ENCODE data around the gene UNK.

Gene UNK

GRCh38 chr17:75842411-75842810, 57.8 kb downstream of the UNK start:
- H3K4me1 ChIP-seq (ENCODE audit: control insufficient read depth in 2 of 2, insufficient read depth in 2 of 2, low read length in 2 of 2), result peaks cover 18 to 34% of the 10 kb centered on the region in 2 donors
- H3K27ac ChIP-seq (ENCODE audit: low read depth in 2 of 2, low read length in 2 of 2), result no peak overlapping the region
- peaks cover 12 to 14% of the 10 kb centered on the region in 2 donors for H3K36me3 ChIP-seq (ENCODE audit: control insufficient read depth in 2 of 2, insufficient read depth in 2 of 2, low read length in 2 of 2)
- H3K9ac ChIP-seq (ENCODE audit: low read depth in 1 of 2, low read length in 2 of 2), result no peak overlapping the region
- no peaks in the 10 kb centered on the region for H3K27me3 ChIP-seq (ENCODE audit: control insufficient read depth in 2 of 2, insufficient read depth in 2 of 2, low read length in 2 of 2)
- no peaks in the 10 kb centered on the region for H3K9me3 ChIP-seq (ENCODE audit: control insufficient read depth in 2 of 2, low read length in 2 of 2)
- H3K4me3 ChIP-seq (ENCODE audit: low read length in 2 of 2), result no peak overlapping the region

GRCh38 chr17:75842963-75843576, 58.5 kb downstream of the UNK start:
- Histone ChIP-seq H3K4me1 (ENCODE audit: control insufficient read depth in 2 of 2, insufficient read depth in 2 of 2, low read length in 2 of 2) (peaks cover 18 to 35% of the 10 kb centered on the region in 2 donors), H3K4me3 (ENCODE audit: low read length in 2 of 2) (peak overlapping the region; percentile 4 to 68), H3K9me3 (ENCODE audit: control insufficient read depth in 2 of 2, low read length in 2 of 2) (no peaks in the 10 kb centered on the region), H3K27ac (ENCODE audit: low read depth in 2 of 2, low read length in 2 of 2) (peak overlapping the region; percentile 86 to 87), H3K36me3 (ENCODE audit: control insufficient read depth in 2 of 2, insufficient read depth in 2 of 2, low read length in 2 of 2) (peaks cover 17 to 20% of the 10 kb centered on the region in 2 donors), H3K9ac (ENCODE audit: low read depth in 1 of 2, low read length in 2 of 2) (peak overlapping the region; percentile 56 to 65), H3K27me3 (ENCODE audit: control insufficient read depth in 2 of 2, insufficient read depth in 2 of 2, low read length in 2 of 2) (no peaks in the 10 kb centered on the region)

- H3K36me3 ChIP-seq (ENCODE audit: control insufficient read depth in 2 of 2, insufficient read depth in 2 of 2, low read length in 2 of 2), result peaks cover 22 to 25% of the 10 kb centered on the region in 2 donors
- H3K9ac ChIP-seq (ENCODE audit: low read depth in 1 of 2, low read length in 2 of 2), result peak within 1 kb of the TSS; percentile 75 to 76
- no peaks in the 10 kb centered on the region for H3K9me3 ChIP-seq (ENCODE audit: control insufficient read depth in 2 of 2, low read length in 2 of 2)
- peaks cover 18 to 35% of the 10 kb centered on the region in 2 donors for H3K4me1 ChIP-seq (ENCODE audit: control insufficient read depth in 2 of 2, insufficient read depth in 2 of 2, low read length in 2 of 2)
- peak within 1 kb of the TSS; percentile 58 to 68 for H3K4me3 ChIP-seq (ENCODE audit: low read length in 2 of 2)
- H3K27me3 ChIP-seq (ENCODE audit: control insufficient read depth in 2 of 2, insufficient read depth in 2 of 2, low read length in 2 of 2), result no peaks in the 10 kb centered on the region
- peak within 1 kb of the TSS; percentile 86 to 87 for H3K27ac ChIP-seq (ENCODE audit: low read depth in 2 of 2, low read length in 2 of 2)
Measured at GRCh38 chr17:75843577-75844529, 59.2 kb downstream of the UNK start, which contains the start of gene UNC13D. TSS of gene UNC13D (minus strand) at chr17:75844404. CDS start at chr17:75844337, 67 bp downstream.

GRCh38 chr17:75844530-75845057, 60.0 kb downstream of the UNK start:
- Histone ChIP-seq H3K9ac (ENCODE audit: low read depth in 1 of 2, low read length in 2 of 2) (peak overlapping the region; percentile 75 to 76), H3K4me3 (ENCODE audit: low read length in 2 of 2) (peak overlapping the region; percentile 58 to 68), H3K36me3 (ENCODE audit: control insufficient read depth in 2 of 2, insufficient read depth in 2 of 2, low read length in 2 of 2) (peaks cover 29 to 33% of the 10 kb centered on the region in 2 donors), H3K4me1 (ENCODE audit: control insufficient read depth in 2 of 2, insufficient read depth in 2 of 2, low read length in 2 of 2) (peaks cover 18 to 35% of the 10 kb centered on the region in 2 donors), H3K9me3 (ENCODE audit: control insufficient read depth in 2 of 2, low read length in 2 of 2) (no peaks in the 10 kb centered on the region), H3K27me3 (ENCODE audit: control insufficient read depth in 2 of 2, insufficient read depth in 2 of 2, low read length in 2 of 2) (no peaks in the 10 kb centered on the region), H3K27ac (ENCODE audit: low read depth in 2 of 2, low read length in 2 of 2) (peak overlapping the region; percentile 86 to 87)

GRCh38 chr17:75845058-75845711, 60.6 kb downstream of the UNK start:
- no peaks in the 10 kb centered on the region for H3K27me3 ChIP-seq (ENCODE audit: control insufficient read depth in 2 of 2, insufficient read depth in 2 of 2, low read length in 2 of 2)
- H3K9ac ChIP-seq (ENCODE audit: low read depth in 1 of 2, low read length in 2 of 2), result peak overlapping the region; percentile 75 to 76
- H3K9me3 ChIP-seq (ENCODE audit: control insufficient read depth in 2 of 2, low read length in 2 of 2), result no peaks in the 10 kb centered on the region
- H3K4me3 ChIP-seq (ENCODE audit: low read length in 2 of 2), result peak overlapping the region; percentile 15 to 29
- peaks cover 33 to 37% of the 10 kb centered on the region in 2 donors for H3K36me3 ChIP-seq (ENCODE audit: control insufficient read depth in 2 of 2, insufficient read depth in 2 of 2, low read length in 2 of 2)
- H3K4me1 ChIP-seq (ENCODE audit: control insufficient read depth in 2 of 2, insufficient read depth in 2 of 2, low read length in 2 of 2), result peaks cover 18 to 35% of the 10 kb centered on the region in 2 donors
- H3K27ac ChIP-seq (ENCODE audit: low read depth in 2 of 2, low read length in 2 of 2), result peak overlapping the region; percentile 86 to 87

GRCh38 chr17:75845933-75846691, 61.5 kb downstream of the UNK start:
- H3K9ac ChIP-seq (ENCODE audit: low read depth in 1 of 2, low read length in 2 of 2), result peak overlapping the region; percentile 47 to 75
- H3K4me1 ChIP-seq (ENCODE audit: control insufficient read depth in 2 of 2, insufficient read depth in 2 of 2, low read length in 2 of 2), result peaks cover 18 to 35% of the 10 kb centered on the region in 2 donors
- H3K36me3 ChIP-seq (ENCODE audit: control insufficient read depth in 2 of 2, insufficient read depth in 2 of 2, low read length in 2 of 2), result peaks cover 34 to 46% of the 10 kb centered on the region in 2 donors
- peak overlapping the region in 1 of 2 donors; percentile 15 for H3K4me3 ChIP-seq (ENCODE audit: low read length in 2 of 2)
- no peaks in the 10 kb centered on the region for H3K27me3 ChIP-seq (ENCODE audit: control insufficient read depth in 2 of 2, insufficient read depth in 2 of 2, low read length in 2 of 2)
- peak overlapping the region; percentile 86 to 87 for H3K27ac ChIP-seq (ENCODE audit: low read depth in 2 of 2, low read length in 2 of 2)
- H3K9me3 ChIP-seq (ENCODE audit: control insufficient read depth in 2 of 2, low read length in 2 of 2), result no peaks in the 10 kb centered on the region

GRCh38 chr17:75846692-75847613, 62.3 kb downstream of the UNK start:
- H3K27ac ChIP-seq (ENCODE audit: low read depth in 2 of 2, low read length in 2 of 2), result peak overlapping the region; percentile 86 to 87
- no peak overlapping the region for H3K4me3 ChIP-seq (ENCODE audit: low read length in 2 of 2)
- H3K9ac ChIP-seq (ENCODE audit: low read depth in 1 of 2, low read length in 2 of 2), result peak overlapping the region in 1 of 2 donors; percentile 75
- peaks cover 18 to 35% of the 10 kb centered on the region in 2 donors for H3K4me1 ChIP-seq (ENCODE audit: control insufficient read depth in 2 of 2, insufficient read depth in 2 of 2, low read length in 2 of 2)
- no peaks in the 10 kb centered on the region for H3K9me3 ChIP-seq (ENCODE audit: control insufficient read depth in 2 of 2, low read length in 2 of 2)
- H3K27me3 ChIP-seq (ENCODE audit: control insufficient read depth in 2 of 2, insufficient read depth in 2 of 2, low read length in 2 of 2), result no peaks in the 10 kb centered on the region
- H3K36me3 ChIP-seq (ENCODE audit: control insufficient read depth in 2 of 2, insufficient read depth in 2 of 2, low read length in 2 of 2), result peaks cover 40 to 51% of the 10 kb centered on the region in 2 donors

- Histone ChIP-seq H3K36me3 (ENCODE audit: control insufficient read depth in 2 of 2, insufficient read depth in 2 of 2, low read length in 2 of 2) (peaks cover 40 to 51% of the 10 kb centered on the region in 2 donors), H3K9me3 (ENCODE audit: control insufficient read depth in 2 of 2, low read length in 2 of 2) (no peaks in the 10 kb centered on the region), H3K27me3 (ENCODE audit: control insufficient read depth in 2 of 2, insufficient read depth in 2 of 2, low read length in 2 of 2) (no peaks in the 10 kb centered on the region), H3K4me3 (ENCODE audit: low read length in 2 of 2) (no peak overlapping the region), H3K4me1 (ENCODE audit: control insufficient read depth in 2 of 2, insufficient read depth in 2 of 2, low read length in 2 of 2) (peaks cover 18 to 35% of the 10 kb centered on the region in 2 donors), H3K9ac (ENCODE audit: low read depth in 1 of 2, low read length in 2 of 2) (peak overlapping the region in 1 of 2 donors; percentile 2), H3K27ac (ENCODE audit: low read depth in 2 of 2, low read length in 2 of 2) (peak overlapping the region in 1 of 2 donors; percentile 38)
Measured at GRCh38 chr17:75847614-75848522, 63.3 kb downstream of the UNK start.
